NCI-H187 treated with DMSO at 0.1 percent for 48 hours (cell line): Measurements from ENCODE around the gene FGF12.

Source experiments
- DNase-seq: peaks from one replicate; lab custom pipeline; 2025; lab: John Stamatoyannopoulos, UW

The FGF12 gene

DNA sequence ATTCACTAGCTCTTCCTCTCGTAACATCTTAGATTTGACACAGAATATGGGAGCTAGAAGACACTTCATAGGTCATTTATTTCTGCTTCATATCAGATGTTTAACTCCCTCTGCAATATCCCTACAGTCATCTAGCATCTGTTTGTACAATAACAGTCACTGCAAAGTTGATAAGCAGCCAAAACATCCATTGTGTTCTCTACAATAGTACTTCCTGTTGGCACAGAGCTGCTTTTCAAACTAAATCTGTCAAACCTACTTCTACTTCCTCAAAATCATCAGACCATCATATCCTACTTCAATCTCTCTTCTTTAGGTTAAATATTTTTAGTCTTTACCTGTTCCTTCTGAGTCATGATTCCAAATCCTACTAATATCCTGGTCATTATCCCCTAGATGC is 233.2 kb downstream of the FGF12 start:
- DNase-seq = no peak

GRCh38 chr3:192490720-192491119 is 236.6 kb downstream of the FGF12 start:
- no peak for DNase-seq

DNA sequence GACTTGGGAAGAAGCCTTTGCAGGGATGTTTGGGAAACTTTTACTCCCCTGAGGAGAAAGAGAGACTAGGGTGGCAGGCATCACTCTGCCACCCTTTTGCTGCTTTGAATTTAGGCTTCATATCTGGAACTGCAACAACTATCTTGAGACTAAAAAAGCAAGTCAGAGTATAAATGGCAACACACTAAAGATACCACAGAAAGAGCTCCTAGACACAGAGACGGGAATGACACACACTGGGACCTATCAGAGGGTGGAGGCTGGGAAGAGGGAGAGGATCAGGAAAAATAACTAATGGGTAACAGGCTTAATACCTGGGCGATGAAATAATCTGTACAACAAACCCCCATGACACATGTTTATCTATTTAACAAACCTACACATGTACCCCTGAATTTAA is 237.8 kb downstream of the FGF12 start:
- no peak for DNase-seq

- no peak for DNase-seq
These were observed 240.3 kb downstream of the FGF12 start for GRCh38 chr3:192487033-192487432.

- DNase-seq = no peak
These were observed 244.5 kb downstream of the FGF12 start for GRCh38 chr3:192482809-192483208.

- no peak for DNase-seq
These were observed 244.9 kb downstream of the FGF12 start for GRCh38 chr3:192482391-192482790.

GRCh38 chr3:192481638-192482037 is 245.7 kb downstream of the FGF12 start:
- no peak for DNase-seq

DNA sequence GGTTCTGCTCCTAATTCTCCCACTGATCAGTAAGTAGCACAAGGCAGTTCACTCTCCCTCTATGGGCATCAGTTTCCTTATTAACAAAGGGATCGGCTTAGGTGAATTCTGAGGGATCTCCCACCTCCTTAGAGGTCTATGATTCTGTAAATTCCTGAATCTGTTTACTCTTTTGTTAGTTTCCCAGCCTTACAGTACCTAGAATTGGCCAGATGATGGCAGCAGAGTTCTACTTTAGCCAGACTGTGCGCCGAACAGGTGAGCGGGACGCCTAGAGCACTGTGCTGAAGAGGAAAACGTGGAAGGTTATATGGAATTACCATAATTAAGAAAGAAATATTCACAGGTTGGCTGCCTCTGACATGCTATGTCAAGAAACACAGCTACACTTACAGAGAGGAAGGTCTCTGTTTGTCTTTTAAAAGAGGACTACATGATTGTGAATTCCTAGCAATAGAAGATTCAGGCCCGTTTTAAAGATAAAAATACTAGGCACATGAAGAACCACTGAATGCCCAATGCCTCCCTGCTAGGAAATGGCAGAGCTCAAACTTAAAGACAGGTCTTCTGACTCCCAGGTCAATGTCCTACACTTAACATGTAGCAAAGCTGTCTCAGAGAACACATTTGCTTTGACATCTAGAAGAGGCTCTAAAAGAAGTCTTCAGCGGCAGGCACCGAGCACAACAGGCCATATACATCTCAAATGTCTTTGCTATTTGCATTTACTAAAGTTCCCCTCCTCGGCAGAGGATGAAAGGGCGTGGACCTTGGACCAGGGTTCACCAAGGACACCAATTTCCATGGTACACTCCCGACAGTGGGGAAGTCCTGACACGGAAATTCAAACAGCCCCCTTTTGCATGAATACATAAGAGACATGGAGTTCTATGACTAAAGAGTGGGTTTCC is 259.9 kb downstream of the FGF12 start:
- peak; percentile 57 for DNase-seq

DNA sequence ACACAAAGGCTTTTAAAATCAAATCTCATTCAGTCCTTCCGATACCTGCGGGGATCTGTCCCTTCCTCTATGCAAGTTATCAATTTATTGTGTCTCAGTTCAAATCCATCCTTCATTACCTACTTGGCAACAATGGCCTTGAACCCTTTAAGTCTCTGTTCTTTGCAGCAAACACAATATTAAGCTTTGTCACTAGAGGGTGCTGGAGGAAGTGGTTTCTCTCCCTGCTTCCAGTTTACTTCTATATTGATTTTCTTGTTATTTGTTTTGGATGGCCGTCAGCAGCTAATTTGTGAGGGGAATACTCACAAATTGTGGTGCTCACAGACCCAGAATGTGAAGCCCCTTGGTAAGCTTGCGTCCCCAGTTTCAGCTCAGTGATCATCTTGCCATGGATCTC is 278.3 kb downstream of the FGF12 start:
- DNase-seq = no peak

DNA sequence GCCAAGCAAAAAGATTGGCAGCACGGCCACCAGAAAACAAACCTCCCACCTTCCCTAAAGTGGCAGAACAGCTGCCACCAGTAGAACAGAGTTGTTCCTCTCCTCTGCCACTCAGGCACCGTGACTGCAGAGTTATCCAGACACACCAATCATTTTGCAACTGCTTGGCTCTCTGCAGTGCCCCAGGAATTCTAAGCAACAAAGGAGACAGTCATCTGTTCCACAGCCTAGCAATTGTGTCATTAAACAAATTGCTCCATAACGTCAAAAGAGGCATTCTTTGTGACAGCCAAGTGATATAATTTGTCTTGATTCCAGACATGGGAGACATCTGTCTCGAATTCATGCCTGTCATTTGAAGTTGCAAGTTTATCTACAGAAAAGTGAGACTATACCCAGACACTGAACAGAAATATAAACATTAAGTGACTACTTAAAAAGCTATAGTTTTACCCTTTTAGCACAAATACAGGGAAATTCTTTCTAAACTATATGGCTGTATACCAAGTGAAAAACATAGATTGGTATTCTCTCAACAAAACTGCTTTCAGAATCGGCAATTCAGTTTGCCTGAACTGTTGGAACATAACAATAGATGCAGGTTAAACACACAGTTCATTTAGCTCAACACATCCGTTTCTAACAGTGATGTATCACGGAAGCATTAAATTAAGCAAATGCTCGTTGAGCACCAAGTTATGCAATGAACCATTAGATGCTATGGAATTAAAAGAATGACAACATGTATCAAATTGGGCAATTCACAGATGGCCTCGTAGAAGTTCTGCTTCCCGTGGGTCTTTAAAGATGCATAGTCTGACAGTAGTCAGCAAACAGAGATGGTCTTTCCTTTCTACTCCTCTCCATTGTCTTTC is 281.3 kb downstream of the FGF12 start:
- no peak for DNase-seq

- DNase-seq = no peak
These were observed 282.6 kb downstream of the FGF12 start for GRCh38 chr3:192444791-192445106.

GRCh38 chr3:192444096-192444790 is 283.1 kb downstream of the FGF12 start:
- DNase-seq = no peak

GRCh38 chr3:192435241-192435640 is 292.1 kb downstream of the FGF12 start:
- DNase-seq = no peak

GRCh38 chr3:192434186-192434585 is 293.2 kb downstream of the FGF12 start:
- no peak for DNase-seq

DNA sequence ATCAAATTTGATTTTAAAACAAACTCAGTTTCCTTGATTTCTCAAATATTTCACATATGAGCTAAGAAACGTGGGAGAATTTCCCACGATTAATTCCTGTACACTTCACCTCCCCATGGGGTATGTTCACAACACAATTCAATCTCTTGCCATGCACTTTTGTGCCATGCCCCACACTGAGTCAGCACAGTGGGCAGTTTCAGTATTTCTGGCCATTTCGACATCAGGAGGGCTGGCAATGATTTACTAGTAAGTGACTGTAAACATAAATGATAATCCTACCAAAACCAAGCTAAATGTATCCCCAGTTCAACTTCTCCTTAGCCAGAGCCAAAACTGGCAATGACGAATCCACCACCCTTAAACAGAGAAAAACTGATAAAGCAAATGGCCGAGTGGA is 293.6 kb downstream of the FGF12 start:
- DNase-seq = no peak

- no peak for DNase-seq
These were observed 304.4 kb downstream of the FGF12 start for GRCh38 chr3:192422997-192423342.

DNA sequence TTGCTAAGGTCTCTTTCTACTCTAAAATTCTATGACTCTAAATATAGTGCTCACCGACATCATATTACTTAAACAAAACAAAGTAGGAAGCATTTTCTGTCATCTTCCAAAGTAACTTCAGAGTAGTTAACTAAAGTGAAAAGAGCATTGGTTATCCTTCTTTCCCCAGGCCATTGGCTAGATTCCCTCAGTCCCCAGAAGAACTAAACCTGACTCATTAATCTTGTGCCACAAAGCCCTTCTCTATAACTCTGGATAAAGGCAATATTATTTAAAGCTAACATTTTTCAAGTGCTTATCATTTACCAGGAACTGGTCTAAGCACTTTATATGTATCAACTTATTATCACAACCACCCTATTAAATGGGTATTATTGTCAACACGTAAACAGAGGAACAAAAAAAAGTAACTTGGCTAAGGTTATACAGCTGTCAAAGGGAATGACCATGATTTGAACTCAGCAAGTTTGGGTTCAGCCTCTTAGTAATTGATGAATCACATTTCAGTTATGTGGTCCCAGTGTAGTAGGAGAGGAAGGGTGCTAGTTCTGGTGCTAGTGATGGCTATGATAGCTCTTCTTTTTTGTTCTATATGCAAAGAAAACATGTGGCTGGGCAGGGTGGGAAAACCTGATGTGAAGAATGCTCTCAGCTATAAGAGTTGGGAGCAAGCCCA is 304.9 kb downstream of the FGF12 start:
- DNase-seq = no peak

GRCh38 chr3:192419312-192419711 is 308.0 kb downstream of the FGF12 start:
- DNase-seq = no peak

DNA sequence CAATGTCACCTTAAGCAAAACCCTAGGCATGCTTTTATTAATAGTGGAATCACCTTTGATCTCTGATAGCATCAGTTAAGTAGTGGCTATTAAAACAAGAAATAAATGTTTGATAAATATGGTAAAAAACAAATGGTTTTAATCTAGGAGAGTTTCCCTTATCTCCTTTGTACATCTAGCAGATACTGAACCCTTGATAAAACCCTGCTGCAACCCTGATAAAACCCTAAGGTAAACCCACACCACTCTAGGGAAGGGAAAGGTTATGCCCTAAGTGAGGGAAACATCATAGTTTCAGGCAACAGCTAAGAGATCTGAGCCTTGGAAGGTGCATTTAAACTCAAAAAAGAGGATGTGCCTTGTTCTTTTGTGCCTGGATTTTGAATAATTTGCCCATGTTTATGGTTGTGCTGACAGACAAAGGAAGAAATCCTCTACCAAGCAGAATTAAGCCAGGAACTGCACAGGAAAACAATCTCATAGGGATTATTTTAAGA is 309.7 kb downstream of the FGF12 start:
- DNase-seq = no peak

DNA sequence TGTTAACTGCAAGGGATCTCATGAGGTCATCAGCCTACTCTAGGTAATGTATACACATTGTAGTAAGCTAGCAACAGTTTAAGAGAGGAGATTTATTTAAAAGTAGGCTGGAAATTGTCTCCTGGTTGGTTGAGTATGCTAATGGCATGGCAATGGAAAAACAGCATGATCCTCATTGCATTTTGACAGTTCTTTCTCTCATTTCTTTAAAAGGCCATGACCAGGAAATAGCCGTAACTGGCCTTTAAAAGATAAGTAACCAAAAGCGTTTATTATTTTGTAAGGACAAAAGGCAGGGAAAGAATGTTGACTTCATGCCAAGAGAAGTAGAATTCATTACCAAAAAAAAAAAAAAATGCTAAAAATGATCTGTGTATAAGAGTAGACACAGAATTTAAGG is 310.3 kb downstream of the FGF12 start:
- DNase-seq = no peak

GRCh38 chr3:192413461-192413860 is 313.9 kb downstream of the FGF12 start:
- no peak for DNase-seq

GRCh38 chr3:192410684-192410960 is 316.7 kb downstream of the FGF12 start:
- no peak for DNase-seq
